Endothelial cell (in vitro differentiated cells): ENCODE data around the gene FAM193A. TPM values are rescaled to one million over a fixed set of nuclear protein-coding genes. Genes with fewer than 3 reads are reported as not detected.
A peak's percentile ranks its signal among the peaks of the same experiment; 100 is the strongest.

Source experiments
- DNase-seq: peaks from one replicate; pipeline ENCODE4 v3.0.0; 2021; ENCODE audit warnings: low spot score
- H3K27ac Mint-ChIP-seq: one replicate; pipeline ENCODE4 v1.8.0; 2021; ENCODE audit warnings: mixed read lengths, inconsistent platforms; ENCODE audit not compliant: unreplicated experiment
- H3K27me3 Mint-ChIP-seq: one replicate; pipeline ENCODE4 v1.8.0; 2021; ENCODE audit warnings: mild to moderate bottlenecking, moderate library complexity, mixed read lengths, inconsistent platforms; ENCODE audit not compliant: unreplicated experiment
- H3K36me3 Mint-ChIP-seq: one replicate; pipeline ENCODE4 v1.8.0; 2021; ENCODE audit warnings: mild to moderate bottlenecking, low read depth, mixed read lengths, inconsistent platforms; ENCODE audit not compliant: unreplicated experiment
- H3K4me1 Mint-ChIP-seq: one replicate; pipeline ENCODE4 v1.8.0; 2021; ENCODE audit warnings: mild to moderate bottlenecking, mixed read lengths, inconsistent platforms; ENCODE audit not compliant: unreplicated experiment
- H3K4me3 Mint-ChIP-seq: one replicate; pipeline ENCODE4 v1.8.0; 2021; ENCODE audit warnings: mild to moderate bottlenecking, mixed read lengths, inconsistent platforms; ENCODE audit not compliant: unreplicated experiment
- H3K9me3 Mint-ChIP-seq: one replicate; pipeline ENCODE4 v1.8.0; 2021; ENCODE audit warnings: mixed read lengths, inconsistent platforms; ENCODE audit not compliant: unreplicated experiment
- CTCF ChIP-seq: fragments of 200-600 bp; sonication (generic); IDR thresholded peaks from one replicate; pipeline ENCODE4 v1.5.0; 2021; ENCODE audit warnings: antibody characterized with exemption; ENCODE audit not compliant: unreplicated experiment
- total RNA-seq: library from RNA; stranded (reverse); fragmentation: NEBNext Ultra II Directional; extraction: Animal tissue kit (Norgen Biotek cat#: 25700); gene quantifications from one replicate; pipeline ENCODE4 v1.2.1, GENCODE V29; 2021; ENCODE audit not compliant: unreplicated experiment

Gene FAM193A
- total RNA-seq, 1 donor from 2014 or later: 33.7 TPM

- TF ChIP-seq CTCF: no peak
- Mint-ChIP-seq H3K27me3 (peaks cover 9% of the 10 kb centered on the region), H3K27ac (no peak overlapping the region), H3K4me3 (no peak overlapping the region), H3K9me3 (no peaks in the 10 kb centered on the region), H3K4me1 (peaks cover 14% of the 10 kb centered on the region), H3K36me3 (peaks cover 9% of the 10 kb centered on the region)
- DNase-seq: no peak
These were observed 217.0 kb downstream of the FAM193A start for GRCh38 chr4:2753436-2753835.

GRCh38 chr4:2754848-2755819, 218.7 kb downstream of the FAM193A start:
- Mint-ChIP-seq H3K27me3 (peaks cover 9% of the 10 kb centered on the region), H3K4me1 (peaks cover 14% of the 10 kb centered on the region), H3K9me3 (no peaks in the 10 kb centered on the region), H3K27ac (peak overlapping the region; percentile 5), H3K36me3 (peaks cover 9% of the 10 kb centered on the region), H3K4me3 (peak overlapping the region; percentile 88)
- no peak for TF ChIP-seq CTCF
- no peak for DNase-seq

GRCh38 chr4:2755821-2756690, 219.6 kb downstream of the FAM193A start, which contains the start of gene TNIP2:
TNIP2 (minus strand) TSS chr4:2756336; CDS start chr4:2756289, 47 bp downstream.
- H3K27me3 Mint-ChIP-seq: peaks cover 9% of the 10 kb centered on the region
- peak within 1 kb of the TSS; percentile 5 for H3K27ac Mint-ChIP-seq
- peak within 1 kb of the TSS; percentile 88 for H3K4me3 Mint-ChIP-seq
- TF ChIP-seq CTCF: no peak
- DNase-seq: peak; percentile 74
- H3K4me1 Mint-ChIP-seq: peaks cover 14% of the 10 kb centered on the region
- H3K36me3 Mint-ChIP-seq: peaks cover 9% of the 10 kb centered on the region
- no peaks in the 10 kb centered on the region for H3K9me3 Mint-ChIP-seq

- H3K9me3 Mint-ChIP-seq: no peaks in the 10 kb centered on the region
- H3K27ac Mint-ChIP-seq: no peak overlapping the region
- no peak for DNase-seq
- peaks cover 14% of the 10 kb centered on the region for H3K4me1 Mint-ChIP-seq
- H3K36me3 Mint-ChIP-seq: peaks cover 8% of the 10 kb centered on the region
- no peak for TF ChIP-seq CTCF
- peak overlapping the region; percentile 77 for H3K4me3 Mint-ChIP-seq
- peaks cover 7% of the 10 kb centered on the region for H3K27me3 Mint-ChIP-seq
These were observed 220.4 kb downstream of the FAM193A start for GRCh38 chr4:2756691-2757350.
